ENCODE data around the gene ABCG1. TPM values are rescaled to one million over a fixed set of nuclear protein-coding genes. Genes with fewer than 3 reads are reported as not detected.

The ABCG1 gene
- total RNA-seq, 1 donor from 2014 or later, result 1.6 TPM

DNA sequence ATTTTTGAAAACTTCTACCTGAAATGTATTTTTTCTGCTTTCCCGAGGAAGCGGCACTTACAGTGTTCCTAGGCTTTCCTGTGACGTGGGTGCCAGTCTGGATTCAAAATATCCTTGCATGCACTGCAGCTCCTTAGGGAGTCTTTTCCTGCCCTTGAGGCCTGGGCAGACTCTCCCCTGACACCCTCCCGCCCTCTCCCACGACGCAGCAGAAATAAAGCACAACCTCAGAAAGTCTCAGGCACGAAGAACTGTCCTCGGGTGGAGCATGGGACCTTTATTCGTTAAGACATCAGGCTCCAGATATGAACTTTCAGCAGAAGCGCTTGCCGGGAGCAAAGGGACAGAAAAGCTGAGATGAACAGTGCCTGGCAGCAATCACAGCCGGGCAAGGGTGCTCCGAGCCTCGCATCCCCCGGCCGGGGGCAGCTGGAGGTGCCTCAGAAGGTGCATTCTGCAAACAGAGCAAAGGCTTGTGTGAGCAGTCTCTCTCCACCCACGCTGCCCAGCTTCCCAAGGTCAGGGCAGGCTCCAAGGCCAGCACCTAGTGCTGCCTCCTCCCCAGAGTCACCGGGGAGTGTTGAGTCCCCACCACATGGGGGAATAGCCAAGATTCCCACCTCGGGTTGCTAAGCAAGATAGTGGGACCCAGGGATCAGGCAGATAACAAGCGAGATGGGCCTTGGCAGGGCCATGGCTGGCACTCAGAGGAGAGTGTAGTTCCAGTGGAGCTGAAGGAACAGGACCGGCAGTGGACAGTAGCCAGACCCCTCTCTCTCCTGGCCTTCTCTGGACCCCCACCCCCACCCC lies 93.1 kb downstream of the ABCG1 start:
- no peak overlapping the region for H3K4me3 Mint-ChIP-seq (ENCODE audit: unreplicated experiment)
- H3K36me3 Mint-ChIP-seq (ENCODE audit: low read depth), result no peaks in the 10 kb centered on the region
- TF ChIP-seq, protein P1, sequence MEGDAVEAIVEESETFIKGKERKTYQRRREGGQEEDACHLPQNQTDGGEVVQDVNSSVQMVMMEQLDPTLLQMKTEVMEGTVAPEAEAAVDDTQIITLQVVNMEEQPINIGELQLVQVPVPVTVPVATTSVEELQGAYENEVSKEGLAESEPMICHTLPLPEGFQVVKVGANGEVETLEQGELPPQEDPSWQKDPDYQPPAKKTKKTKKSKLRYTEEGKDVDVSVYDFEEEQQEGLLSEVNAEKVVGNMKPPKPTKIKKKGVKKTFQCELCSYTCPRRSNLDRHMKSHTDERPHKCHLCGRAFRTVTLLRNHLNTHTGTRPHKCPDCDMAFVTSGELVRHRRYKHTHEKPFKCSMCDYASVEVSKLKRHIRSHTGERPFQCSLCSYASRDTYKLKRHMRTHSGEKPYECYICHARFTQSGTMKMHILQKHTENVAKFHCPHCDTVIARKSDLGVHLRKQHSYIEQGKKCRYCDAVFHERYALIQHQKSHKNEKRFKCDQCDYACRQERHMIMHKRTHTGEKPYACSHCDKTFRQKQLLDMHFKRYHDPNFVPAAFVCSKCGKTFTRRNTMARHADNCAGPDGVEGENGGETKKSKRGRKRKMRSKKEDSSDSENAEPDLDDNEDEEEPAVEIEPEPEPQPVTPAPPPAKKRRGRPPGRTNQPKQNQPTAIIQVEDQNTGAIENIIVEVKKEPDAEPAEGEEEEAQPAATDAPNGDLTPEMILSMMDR (IDR thresholded peaks at IDR 0.05), result no peak
- no peak for DNase-seq (ENCODE audit: low spot score)
- H3K27ac Mint-ChIP-seq (ENCODE audit: unreplicated experiment), result no peak overlapping the region
- peaks cover 23% of the 10 kb centered on the region for H3K4me1 Mint-ChIP-seq (ENCODE audit: low read depth)
- H3K27me3 Mint-ChIP-seq (ENCODE audit: low read depth), result peaks cover 1% of the 10 kb centered on the region
- H3K9me3 Mint-ChIP-seq (ENCODE audit: low read depth), result no peaks in the 10 kb centered on the region

- H3K27me3 Mint-ChIP-seq (ENCODE audit: low read depth), result no peaks in the 10 kb centered on the region
- peaks cover 23% of the 10 kb centered on the region for H3K4me1 Mint-ChIP-seq (ENCODE audit: low read depth)
- H3K4me3 Mint-ChIP-seq (ENCODE audit: unreplicated experiment), result no peak overlapping the region
- no peak overlapping the region for H3K27ac Mint-ChIP-seq (ENCODE audit: unreplicated experiment)
- no peak for DNase-seq (ENCODE audit: low spot score)
- H3K36me3 Mint-ChIP-seq (ENCODE audit: low read depth), result no peaks in the 10 kb centered on the region
- H3K9me3 Mint-ChIP-seq (ENCODE audit: low read depth), result no peaks in the 10 kb centered on the region
- TF ChIP-seq, protein P1 (IDR thresholded peaks at IDR 0.05), result no peak
Measured at GRCh38 chr21:42312626-42313104, 93.7 kb downstream of the ABCG1 start.

DNA sequence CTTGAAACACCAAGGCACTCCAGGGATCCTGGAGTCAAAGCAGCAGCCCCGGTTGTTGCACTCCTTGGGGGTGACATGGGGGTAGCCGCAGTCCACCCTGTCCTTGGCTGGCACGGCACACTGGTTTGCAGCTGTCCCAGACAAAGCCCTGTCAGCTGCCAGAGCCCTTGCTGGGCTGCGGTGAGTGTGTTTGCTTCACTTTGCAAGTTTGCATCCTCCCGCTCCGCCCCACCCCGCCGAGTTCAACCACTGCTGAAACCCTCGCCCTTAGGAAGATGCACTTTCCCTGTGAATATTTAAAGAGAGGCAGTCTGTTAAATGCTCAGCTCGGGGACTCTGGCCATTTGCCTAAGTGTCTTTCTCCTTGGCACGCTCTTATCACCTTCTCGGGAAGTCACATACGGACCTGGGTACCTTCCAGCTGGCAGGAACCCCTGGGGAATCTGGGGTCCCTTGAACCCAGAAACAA lies 94.6 kb downstream of the ABCG1 start:
- Mint-ChIP-seq H3K4me3 (ENCODE audit: unreplicated experiment) (no peak overlapping the region), H3K36me3 (ENCODE audit: low read depth) (no peaks in the 10 kb centered on the region), H3K9me3 (ENCODE audit: low read depth) (no peaks in the 10 kb centered on the region), H3K27me3 (ENCODE audit: low read depth) (no peaks in the 10 kb centered on the region), H3K4me1 (ENCODE audit: low read depth) (peaks cover 23% of the 10 kb centered on the region), H3K27ac (ENCODE audit: unreplicated experiment) (no peak overlapping the region)
- TF ChIP-seq, protein P1 (IDR thresholded peaks at IDR 0.05), result no peak
- DNase-seq (ENCODE audit: low spot score), result no peak

DNA sequence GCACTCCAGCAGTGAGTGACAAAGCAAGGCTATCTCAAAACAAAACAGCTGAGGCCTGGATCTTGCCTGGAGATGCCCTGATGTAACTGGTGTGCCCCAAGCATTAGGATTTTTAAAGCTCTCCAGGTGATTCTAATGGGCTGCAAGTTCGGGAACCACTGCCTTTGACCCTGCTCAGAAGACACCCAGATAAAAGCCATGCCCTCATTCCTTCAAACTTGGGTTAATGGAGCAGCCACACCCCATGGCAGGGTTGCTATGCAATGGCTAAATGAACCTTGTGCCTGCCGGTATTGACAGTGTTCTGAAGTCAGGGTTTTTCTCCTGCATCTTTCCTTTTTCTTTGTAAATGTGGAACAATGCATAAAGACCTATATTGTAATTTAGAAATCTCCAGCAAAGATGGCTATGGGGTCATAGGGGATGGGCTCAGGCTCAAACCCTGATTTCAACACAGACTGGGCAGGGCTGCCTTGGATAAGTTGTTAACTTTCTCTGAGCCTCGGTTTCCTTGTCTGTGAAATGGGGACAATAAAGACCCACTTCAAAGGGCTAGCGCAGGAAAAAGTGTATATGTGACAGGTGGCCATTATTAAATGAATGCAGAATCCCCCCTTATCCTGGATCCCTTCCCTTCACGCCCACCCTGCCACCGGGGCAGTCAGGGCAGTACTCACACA lies 95.8 kb downstream of the ABCG1 start:
- no peak for DNase-seq (ENCODE audit: low spot score)
- H3K36me3 Mint-ChIP-seq (ENCODE audit: low read depth), result no peaks in the 10 kb centered on the region
- peak overlapping the region; percentile 8 for H3K27ac Mint-ChIP-seq (ENCODE audit: unreplicated experiment)
- no peaks in the 10 kb centered on the region for H3K9me3 Mint-ChIP-seq (ENCODE audit: low read depth)
- TF ChIP-seq, protein P1 (IDR thresholded peaks at IDR 0.05), result no peak
- no peaks in the 10 kb centered on the region for H3K27me3 Mint-ChIP-seq (ENCODE audit: low read depth)
- peaks cover 18% of the 10 kb centered on the region for H3K4me1 Mint-ChIP-seq (ENCODE audit: low read depth)
- H3K4me3 Mint-ChIP-seq (ENCODE audit: unreplicated experiment), result no peak overlapping the region

- no peaks in the 10 kb centered on the region for H3K36me3 Mint-ChIP-seq (ENCODE audit: low read depth)
- no peaks in the 10 kb centered on the region for H3K27me3 Mint-ChIP-seq (ENCODE audit: low read depth)
- H3K4me1 Mint-ChIP-seq (ENCODE audit: low read depth), result peaks cover 15% of the 10 kb centered on the region
- H3K9me3 Mint-ChIP-seq (ENCODE audit: low read depth), result no peaks in the 10 kb centered on the region
- no peak within 1 kb of the TSS for H3K4me3 Mint-ChIP-seq (ENCODE audit: unreplicated experiment)
- TF ChIP-seq, protein P1 (IDR thresholded peaks at IDR 0.05), result no peak
- DNase-seq (ENCODE audit: low spot score), result no peak
- peak within 1 kb of the TSS; percentile 29 for H3K27ac Mint-ChIP-seq (ENCODE audit: unreplicated experiment)
Measured at GRCh38 chr21:42315296-42315891, 96.5 kb downstream of the ABCG1 start, which contains the start of gene TFF3. Gene TFF3 (minus strand): TSS chr21:42315409. CDS start chr21:42315374, 35 bp downstream.

All from chondrocyte (in vitro differentiated cells).